ENCODE results near the gene TIAM2.

TIAM2 gene

DNA sequence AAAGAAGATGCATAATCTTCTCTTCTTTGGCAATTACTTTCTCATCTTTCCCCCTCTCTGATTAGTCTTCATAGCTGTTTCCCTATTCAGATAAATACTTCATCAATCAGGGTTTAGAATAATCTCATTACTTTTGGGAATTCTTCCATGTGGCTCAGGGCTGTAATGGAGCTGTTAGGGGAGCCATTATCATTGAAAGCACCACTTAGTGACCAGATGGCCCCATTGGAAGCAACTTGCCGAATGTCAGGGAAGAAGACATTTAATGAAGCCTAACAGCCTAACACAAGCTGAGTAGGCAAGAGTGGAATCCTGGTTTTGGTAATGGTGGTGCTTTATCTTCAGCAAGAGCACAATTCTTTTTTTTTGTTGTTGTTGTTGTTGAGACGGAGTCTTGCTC, 45.0 kb downstream of the TIAM2 start:
- no peak overlapping the region for H2AFZ ChIP-seq (ENCODE audit: low read length)
- no peak overlapping the region for H3K9ac ChIP-seq (ENCODE audit: low read length)
- no peak for TF ChIP-seq EZH2phosphoT487 (IDR thresholded peaks at IDR 0.05; ENCODE audit: low read length)
- TF ChIP-seq, protein P1, sequence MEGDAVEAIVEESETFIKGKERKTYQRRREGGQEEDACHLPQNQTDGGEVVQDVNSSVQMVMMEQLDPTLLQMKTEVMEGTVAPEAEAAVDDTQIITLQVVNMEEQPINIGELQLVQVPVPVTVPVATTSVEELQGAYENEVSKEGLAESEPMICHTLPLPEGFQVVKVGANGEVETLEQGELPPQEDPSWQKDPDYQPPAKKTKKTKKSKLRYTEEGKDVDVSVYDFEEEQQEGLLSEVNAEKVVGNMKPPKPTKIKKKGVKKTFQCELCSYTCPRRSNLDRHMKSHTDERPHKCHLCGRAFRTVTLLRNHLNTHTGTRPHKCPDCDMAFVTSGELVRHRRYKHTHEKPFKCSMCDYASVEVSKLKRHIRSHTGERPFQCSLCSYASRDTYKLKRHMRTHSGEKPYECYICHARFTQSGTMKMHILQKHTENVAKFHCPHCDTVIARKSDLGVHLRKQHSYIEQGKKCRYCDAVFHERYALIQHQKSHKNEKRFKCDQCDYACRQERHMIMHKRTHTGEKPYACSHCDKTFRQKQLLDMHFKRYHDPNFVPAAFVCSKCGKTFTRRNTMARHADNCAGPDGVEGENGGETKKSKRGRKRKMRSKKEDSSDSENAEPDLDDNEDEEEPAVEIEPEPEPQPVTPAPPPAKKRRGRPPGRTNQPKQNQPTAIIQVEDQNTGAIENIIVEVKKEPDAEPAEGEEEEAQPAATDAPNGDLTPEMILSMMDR (IDR thresholded peaks at IDR 0.05; ENCODE audit: low read length), result no peak
- TF ChIP-seq EZH2 (optimal IDR thresholded peaks at IDR 0.05; ENCODE audit: low read depth, low read length), result no peak
- H3K4me3 ChIP-seq (ENCODE audit: low read length), result no peak overlapping the region
- H3K36me3 ChIP-seq (replicated peaks; ENCODE audit: insufficient read depth, low read length), result no peaks in the 10 kb centered on the region
- no peaks in the 10 kb centered on the region for H3K27me3 ChIP-seq (replicated peaks; ENCODE audit: insufficient read depth, low read length)
- H3K9me3 ChIP-seq (replicated peaks; ENCODE audit: insufficient read depth, low read length), result no peaks in the 10 kb centered on the region
- H3K4me1 ChIP-seq (ENCODE audit: low read length), result no peaks in the 10 kb centered on the region
- H3K27ac ChIP-seq (ENCODE audit: low read length), result no peak overlapping the region
- no peaks in the 10 kb centered on the region for H3K79me2 ChIP-seq (ENCODE audit: low read length)
- H3F3A ChIP-seq (ENCODE audit: insufficient read depth, low read length), result no peaks in the 10 kb centered on the region
- no peak for DNase-seq
- no peak overlapping the region for H3K4me2 ChIP-seq (ENCODE audit: low read depth, low read length)
- H3K9me2 ChIP-seq (replicated peaks; ENCODE audit: insufficient read depth, low read length), result no peaks in the 10 kb centered on the region
- H4K20me1 ChIP-seq (ENCODE audit: insufficient read depth, low read length), result no peaks in the 10 kb centered on the region

DNA sequence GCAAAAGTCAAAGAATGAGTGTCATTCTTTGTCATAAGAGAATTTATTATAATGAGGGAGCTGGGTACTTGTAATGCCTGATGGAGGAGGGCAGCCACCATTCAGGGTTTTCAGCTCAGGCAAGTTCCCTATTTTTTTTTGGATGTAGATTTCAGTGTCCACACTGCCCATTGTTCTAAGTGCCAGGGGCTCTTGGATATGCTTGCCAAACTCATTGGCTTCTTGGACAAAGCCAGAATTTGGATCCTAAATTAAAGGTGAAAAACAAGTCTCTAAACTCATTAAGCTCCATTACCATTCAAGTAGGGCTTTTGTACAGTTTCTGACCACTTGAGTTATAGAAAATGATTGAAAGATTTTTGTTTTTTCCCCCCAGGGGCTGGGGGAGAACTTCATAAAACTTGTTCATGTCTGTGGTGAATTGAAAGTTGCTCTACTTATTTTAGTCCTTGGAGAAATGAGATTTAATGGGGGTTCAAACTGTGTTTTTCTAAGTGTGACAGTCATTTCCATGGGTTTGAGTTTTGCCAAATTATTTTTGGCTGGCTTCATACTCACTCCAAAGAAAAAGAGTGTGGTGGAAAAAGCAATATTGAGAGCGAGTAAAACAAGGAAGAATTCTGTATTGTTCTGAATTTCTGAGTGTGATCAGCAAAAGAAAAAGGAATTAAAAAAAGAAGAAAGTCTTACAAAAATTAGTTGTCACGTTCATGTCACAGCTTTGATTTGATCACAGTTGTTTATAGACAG, 46.0 kb downstream of the TIAM2 start:
- Histone ChIP-seq H3K9me2 (replicated peaks; ENCODE audit: insufficient read depth, low read length) (no peaks in the 10 kb centered on the region), H3K79me2 (ENCODE audit: low read length) (no peaks in the 10 kb centered on the region), H3K27me3 (replicated peaks; ENCODE audit: insufficient read depth, low read length) (no peaks in the 10 kb centered on the region), H3K27ac (ENCODE audit: low read length) (no peak overlapping the region), H4K20me1 (ENCODE audit: insufficient read depth, low read length) (no peaks in the 10 kb centered on the region), H3K4me2 (ENCODE audit: low read depth, low read length) (no peak overlapping the region), H3K4me1 (ENCODE audit: low read length) (no peaks in the 10 kb centered on the region), H2AFZ (ENCODE audit: low read length) (no peak overlapping the region), H3K4me3 (ENCODE audit: low read length) (no peak overlapping the region), H3F3A (ENCODE audit: insufficient read depth, low read length) (no peaks in the 10 kb centered on the region), H3K9ac (ENCODE audit: low read length) (no peak overlapping the region), H3K36me3 (replicated peaks; ENCODE audit: insufficient read depth, low read length) (no peaks in the 10 kb centered on the region), H3K9me3 (replicated peaks; ENCODE audit: insufficient read depth, low read length) (no peaks in the 10 kb centered on the region)
- TF ChIP-seq, protein P1 (IDR thresholded peaks at IDR 0.05; ENCODE audit: low read length), result no peak
- TF ChIP-seq EZH2 (optimal IDR thresholded peaks at IDR 0.05; ENCODE audit: low read depth, low read length), result no peak
- DNase-seq, result no peak

DNA sequence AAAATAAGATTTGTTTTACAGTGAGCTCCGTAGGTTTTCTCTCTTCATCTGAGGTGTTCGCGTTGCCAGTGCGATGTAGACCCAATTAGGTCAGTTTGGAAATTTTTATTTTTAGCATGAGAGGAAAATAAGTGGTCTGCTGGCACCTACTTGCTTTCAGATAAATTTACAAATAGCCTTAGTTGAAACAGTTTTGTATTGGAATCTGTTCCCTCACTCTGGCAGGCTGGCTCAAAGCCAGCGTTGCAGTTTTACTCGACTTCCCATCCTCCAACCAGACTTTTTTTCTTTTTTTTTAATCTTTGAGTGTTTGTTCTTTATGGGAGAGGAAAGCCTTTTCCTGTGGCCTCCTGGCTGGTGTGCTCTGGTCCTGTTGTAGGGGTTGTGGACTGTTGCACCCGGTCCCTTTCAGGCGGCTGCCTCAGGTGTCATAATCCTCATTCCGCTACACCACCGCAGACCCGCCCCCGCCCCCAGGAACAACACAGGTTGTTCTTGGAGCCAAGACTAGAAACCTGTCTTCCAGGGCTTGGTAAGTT, 46.7 kb downstream of the TIAM2 start:
- Histone ChIP-seq H3K4me2 (ENCODE audit: low read depth, low read length) (no peak overlapping the region), H3K27ac (ENCODE audit: low read length) (no peak overlapping the region), H3K9me3 (replicated peaks; ENCODE audit: insufficient read depth, low read length) (no peaks in the 10 kb centered on the region), H4K20me1 (ENCODE audit: insufficient read depth, low read length) (no peaks in the 10 kb centered on the region), H3K27me3 (replicated peaks; ENCODE audit: insufficient read depth, low read length) (no peaks in the 10 kb centered on the region), H3K4me3 (ENCODE audit: low read length) (no peak overlapping the region), H2AFZ (ENCODE audit: low read length) (no peak overlapping the region), H3F3A (ENCODE audit: insufficient read depth, low read length) (no peaks in the 10 kb centered on the region), H3K9ac (ENCODE audit: low read length) (no peak overlapping the region), H3K9me2 (replicated peaks; ENCODE audit: insufficient read depth, low read length) (no peaks in the 10 kb centered on the region), H3K79me2 (ENCODE audit: low read length) (no peaks in the 10 kb centered on the region), H3K4me1 (ENCODE audit: low read length) (no peaks in the 10 kb centered on the region), H3K36me3 (replicated peaks; ENCODE audit: insufficient read depth, low read length) (no peaks in the 10 kb centered on the region)
- no peak for DNase-seq
- TF ChIP-seq EZH2 (optimal IDR thresholded peaks at IDR 0.05; ENCODE audit: low read depth, low read length), result no peak
- TF ChIP-seq, protein P1 (IDR thresholded peaks at IDR 0.05; ENCODE audit: low read length), result no peak
- TF ChIP-seq EZH2phosphoT487 (IDR thresholded peaks at IDR 0.05; ENCODE audit: low read length), result no peak

All from MM.1S (cell line).